HG02970 (cell line): Measurements from ENCODE around the gene NR3C2.

Experiments
- ATAC-seq: cut with Tn5 transposase; IDR thresholded peaks from one replicate; pipeline ENCODE4 v1.9.1; 2021; ENCODE audit warnings: mild to moderate bottlenecking, moderate library complexity, moderate number of reproducible peaks; ENCODE audit not compliant: unreplicated experiment, low FRiP score

Gene NR3C2

GRCh38 chr4:148441986-148442831 is at the start of gene NR3C2:
Gene NR3C2, minus strand, starts transcription at chr4:148442414.
- ATAC-seq: peak; percentile 99

- ATAC-seq: no peak
Observed at GRCh38 chr4:148487181-148487580, 45.0 kb upstream of the NR3C2 start.

GRCh38 chr4:148481636-148482035 is 39.4 kb upstream of the NR3C2 start:
- no peak for ATAC-seq

GRCh38 chr4:148477276-148477675 is 35.1 kb upstream of the NR3C2 start:
- no peak for ATAC-seq

- ATAC-seq: no peak
Observed at GRCh38 chr4:148469938-148470337, 27.7 kb upstream of the NR3C2 start.

GRCh38 chr4:148454835-148455234 is 12.6 kb upstream of the NR3C2 start:
- ATAC-seq: no peak

- ATAC-seq: no peak
Observed at GRCh38 chr4:148453833-148454232, 11.6 kb upstream of the NR3C2 start.

GRCh38 chr4:148452970-148453369 is 10.8 kb upstream of the NR3C2 start:
- no peak for ATAC-seq

GRCh38 chr4:148449921-148450320 is 7.7 kb upstream of the NR3C2 start:
- no peak for ATAC-seq

GRCh38 chr4:148448141-148448540 is 5.9 kb upstream of the NR3C2 start:
- no peak for ATAC-seq

GRCh38 chr4:148447681-148448080 is 5.5 kb upstream of the NR3C2 start:
- no peak for ATAC-seq

GRCh38 chr4:148445860-148446330 is 3.7 kb upstream of the NR3C2 start:
- no peak for ATAC-seq

GRCh38 chr4:148445071-148445859 is 3.1 kb upstream of the NR3C2 start:
- no peak for ATAC-seq

GRCh38 chr4:148444296-148445070 is 2.3 kb upstream of the NR3C2 start:
- ATAC-seq: no peak

GRCh38 chr4:148443512-148444295 is 1.5 kb upstream of the NR3C2 start:
- no peak for ATAC-seq

- ATAC-seq: peak; percentile 2
Observed at GRCh38 chr4:148442832-148443511, 758 bp upstream of the NR3C2 start.

GRCh38 chr4:148441624-148441985 is 609 bp downstream of the NR3C2 start:
- no peak for ATAC-seq

- ATAC-seq: no peak
Observed at GRCh38 chr4:148438047-148438446, 4.2 kb downstream of the NR3C2 start.

GRCh38 chr4:148437439-148437838 is 4.8 kb downstream of the NR3C2 start:
- no peak for ATAC-seq
